ENCODE data around the gene MLN. TPM values are rescaled to one million over a fixed set of nuclear protein-coding genes. Genes with fewer than 3 reads are reported as not detected.

The MLN gene
- total and polyA plus RNA-seq, 2 donors (not counting 3 experiments of a cell fraction or from before 2014, with no cell fraction given), result not detected

- ChIA-PET POLR2A (interaction anchor here (1.2 kb wide), 1 partner anchor 12 kb away, joined by 3 read pairs; no protein-coding TSS in a partner anchor), CTCF (interaction anchor here (0.6 to 1.6 kb wide), 6 partner anchors 13 to 282 kb away, joined by 3 to 4 read pairs (median 3); no protein-coding TSS in a partner anchor)
- no peak for DNase-seq (ENCODE audit: low read depth, low spot score)
- Histone ChIP-seq H3K9me1 (replicated peaks; ENCODE audit: control insufficient read depth, extremely low read depth, insufficient read depth, low read length) (no peaks in the 10 kb centered on the region), H3K36me3 (ENCODE audit: control insufficient read depth in 2 of 2, extremely low read depth in 1 of 2, insufficient read depth in 2 of 2, low read length in 2 of 2) (no peaks in the 10 kb centered on the region), H3K4me1 (ENCODE audit: control insufficient read depth, extremely low read depth, insufficient read depth, low read length) (peaks cover 6% of the 10 kb centered on the region), H3K9me3 (replicated peaks; ENCODE audit: control insufficient read depth, insufficient read depth, low read length) (no peaks in the 10 kb centered on the region), H3K4me3 (replicated peaks in 1 of 3; ENCODE audit: insufficient read depth in 1 of 3, low read depth in 1 of 3, low read length in 3 of 3) (no peak overlapping the region), H3K9ac (replicated peaks; ENCODE audit: extremely low read depth, insufficient read depth, low read length) (no peak overlapping the region), H3K27me3 (ENCODE audit: control insufficient read depth in 2 of 2, insufficient read depth in 2 of 2, low read length in 2 of 2) (peaks cover 19 to 20% of the 10 kb centered on the region in 2 experiments), H3K4me2 (ENCODE audit: insufficient read depth, low read length) (no peak overlapping the region), H4K20me1 (replicated peaks; ENCODE audit: control insufficient read depth, extremely low read depth, insufficient read depth, low read length) (no peaks in the 10 kb centered on the region), H3K27ac (ENCODE audit: insufficient read depth, low read depth, low read length) (no peak overlapping the region), H2AFZ (ENCODE audit: low read depth, low read length) (no peak overlapping the region), H3K79me2 (ENCODE audit: control insufficient read depth, insufficient read depth, low read length) (no peaks in the 10 kb centered on the region)
- dilution Hi-C loops (cut with MboI; ENCODE audit: extremely low pct_ligation_motif_present, low sequenced_read_pairs), result no loop called here
- no peak for FAIRE-seq
- no TSS peak for BruUV-seq (replicated peaks)
- no peak for TF ChIP-seq CTCF (IDR thresholded peaks at IDR 0.05; ENCODE audit: extremely low read depth in 1 of 2, insufficient read depth in 1 of 2, low read depth in 1 of 2, low read length in 2 of 2)
- TF ChIP-seq MAX (IDR thresholded peaks at IDR 0.05; ENCODE audit: insufficient read depth, insufficient read length), result no peak
- TF ChIP-seq JUN (IDR thresholded peaks at IDR 0.05; ENCODE audit: borderline replicate concordance, insufficient read depth, insufficient read length, low read depth), result no peak
- no peak for TF ChIP-seq MYC (IDR thresholded peaks at IDR 0.05; ENCODE audit: low read depth, low read length)
- TF ChIP-seq POLR2A (IDR thresholded peaks at IDR 0.05; ENCODE audit: low read depth, low read length), result no peak
- no peak for TF ChIP-seq EZH2 (IDR thresholded peaks at IDR 0.05; ENCODE audit: borderline replicate concordance, low read depth, low read length, severe bottlenecking)
- TF ChIP-seq POLR2AphosphoS5 (IDR thresholded peaks at IDR 0.05; ENCODE audit: insufficient read depth, low read depth, low read length), result no peak
- TF ChIP-seq GATA2 (IDR thresholded peaks at IDR 0.05; ENCODE audit: insufficient read depth, insufficient read length, low read depth, low read length), result no peak
- no peak for TF ChIP-seq FOS (IDR thresholded peaks at IDR 0.05; ENCODE audit: borderline replicate concordance, insufficient read depth, low read length)
- intact Hi-C loops (cut with micrococcal nuclease), result no loop called here
Observed at GRCh38 chr6:33827546-33828451, 24.0 kb upstream of the MLN start.
